Sigmoid colon (tissue), 7 donors: Measurements from ENCODE around the gene ZFP92. TPM values are rescaled to one million over a fixed set of nuclear protein-coding genes. Genes with fewer than 3 reads are reported as not detected.

Source experiments
- DNase-seq: peaks from one replicate; pipeline ENCODE4 v3.0.0-alpha.2; 2019
- H3K27ac ChIP-seq, 4 donors: fragments of 200-600 bp; sonication (generic); one replicate each; pipeline ENCODE4 v1.5.1; 2016 to 2019; ENCODE audit warnings: mild to moderate bottlenecking in 1 of 4
- H3K27me3 ChIP-seq, 3 donors: fragments of 200-600 bp; sonication (generic); one replicate each; pipeline ENCODE4 v1.5.1; 2019; ENCODE audit warnings: mild to moderate bottlenecking in 1 of 3
- H3K36me3 ChIP-seq, 4 donors: fragments of 200-600 bp; sonication (generic); one replicate each; pipeline ENCODE4 v1.5.1; 2016 to 2019
- H3K4me1 ChIP-seq, 4 donors: fragments of 200-600 bp; sonication (generic); one replicate each; pipeline ENCODE4 v1.5.1; 2017 to 2019
- H3K4me3 ChIP-seq, 4 donors: fragments of 200-600 bp; sonication (generic); one replicate each; pipeline ENCODE4 v1.5.1; 2017 to 2019; ENCODE audit warnings: mild to moderate bottlenecking in 2 of 4, moderate library complexity in 1 of 4
- H3K9me3 ChIP-seq, 4 donors: fragments of 200-600 bp in 3 of 4; sonication (generic) in 3 of 4; one replicate each; pipeline versions ENCODE4 v1.5.1 to v1.6.1; 2013 to 2019
- CTCF ChIP-seq, 4 experiments: fragments of 450-650 bp in 3 of 4; fragments of 200-600 bp in 1 of 4; IDR thresholded peaks; one replicate each; pipeline ENCODE4 v1.5.1; 2016 to 2019; ENCODE audit warnings: antibody characterized with exemption in 4 of 4, mild to moderate bottlenecking in 3 of 4, moderate library complexity in 2 of 4
- EP300 ChIP-seq, 4 donors: sonication (generic); formaldehyde crosslinking; IDR thresholded peaks; one replicate each; pipeline ENCODE4 v1.6.1; 2017; ENCODE audit warnings: antibody characterized with exemption in 4 of 4
- POLR2A ChIP-seq, 2 donors: fragments of 450-650 bp; IDR thresholded peaks; one replicate each; pipeline ENCODE4 v1.6.1; 2016; ENCODE audit warnings: antibody characterized with exemption in 2 of 2, mild to moderate bottlenecking in 2 of 2, moderate library complexity in 2 of 2
- POLR2AphosphoS5 ChIP-seq, 4 donors: sonication (generic); formaldehyde crosslinking; IDR thresholded peaks; one replicate each; pipeline ENCODE4 v1.6.1; 2017; ENCODE audit warnings: antibody characterized with exemption in 4 of 4
- WGBS, 2 donors: extraction: QIAGEN DNeasy Blood & Tissue Kit; methylation state at CpG; one replicate each; pipeline ENCODE4 v1.1.7; 2013; 5-methylcytosine and 5-hydroxymethylcytosine counted together
- intact Hi-C: fragments of 100-400 bp; cut with DNase I; formaldehyde crosslinking; loops from one replicate; pipeline ENCODE4 v1.15.1; 2023
- polyA plus RNA-seq, 3 donors: library from polyadenylated mRNA; stranded (reverse); fragments of 200-250 nt; gene quantifications; one replicate each; pipeline ENCODE4 v1.2.3, GENCODE V29; 2013
- small RNA-seq, 3 donors: library from RNA; depleted of rRNA; stranded (forward); fragments of <200 nt; gene quantifications; one replicate each; pipeline ENCODE3, GENCODE V24; 2016
- total RNA-seq, 4 donors: library from RNA; depleted of rRNA; stranded (reverse); fragments of >200 nt; gene quantifications; one replicate each; pipeline ENCODE4 v1.1.0, GENCODE V29; 2016
- donor health status: healthy with polysubstance abuse.
- donor health status: Bipolar disorder and iron deficiency.
- donor health status: healthy.

The ZFP92 gene
- total and polyA plus RNA-seq, 7 donors = 0.35 to 2.2 (median 1.9) TPM; not detected in 2

DNA sequence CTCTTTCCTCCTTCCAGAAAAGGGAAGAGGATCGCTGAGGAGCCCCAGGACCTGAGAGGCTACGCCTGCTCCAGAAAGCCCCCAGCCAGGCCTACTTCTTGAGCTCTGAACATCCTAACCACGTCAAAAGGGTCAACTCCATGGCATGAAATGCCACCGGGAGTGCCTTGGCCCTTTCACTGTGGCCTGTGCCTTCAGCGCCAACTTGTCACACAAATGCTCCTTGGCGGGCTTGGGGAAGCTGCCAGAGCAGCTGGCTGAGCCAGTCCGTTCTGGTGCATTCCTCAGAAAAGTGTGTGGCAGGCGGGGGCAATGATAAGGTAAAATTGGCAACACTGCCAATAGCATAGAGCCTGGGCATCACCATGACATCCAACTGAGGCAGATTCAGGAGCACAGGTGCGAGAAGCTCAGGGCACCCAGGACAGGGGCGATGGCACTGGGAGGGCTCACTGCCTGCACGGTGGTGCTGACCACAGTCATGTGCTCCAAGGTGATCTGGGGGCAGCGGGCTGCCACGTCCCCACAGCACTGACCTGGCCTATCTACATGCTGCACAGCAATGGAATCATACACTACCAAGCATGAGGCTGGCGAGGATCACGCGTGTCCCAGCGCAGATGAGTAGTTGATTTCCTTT, 46.7 kb downstream of the ZFP92 start:
- no peak overlapping the region for H3K4me3 ChIP-seq
- WGBS, 2 donors = 93 to 96% methylated on average over 17 of the region's 17 CpGs
- TF ChIP-seq CTCF (IDR thresholded peaks at IDR 0.05) (no peak), EP300 (IDR thresholded peaks at IDR 0.05) (no peak), POLR2A (IDR thresholded peaks at IDR 0.05) (no peak), POLR2AphosphoS5 (IDR thresholded peaks at IDR 0.05) (no peak)
- H3K27ac ChIP-seq = no peak overlapping the region
- H3K36me3 ChIP-seq = peaks cover 0 to 17% (median 0%) of the 10 kb centered on the region in 4 donors
- no peaks in the 10 kb centered on the region for H3K9me3 ChIP-seq
- H3K4me1 ChIP-seq = peaks cover 0 to 6% (median 0%) of the 10 kb centered on the region in 4 donors
- no peaks in the 10 kb centered on the region for H3K27me3 ChIP-seq
- intact Hi-C loops = no loop called here
- no peak for DNase-seq

GRCh38 chrX:153458476-153458875, 47.2 kb downstream of the ZFP92 start:
- Histone ChIP-seq H3K9me3 (no peaks in the 10 kb centered on the region), H3K36me3 (peaks cover 0 to 17% (median 0%) of the 10 kb centered on the region in 4 donors), H3K4me3 (no peak overlapping the region), H3K27me3 (no peaks in the 10 kb centered on the region), H3K27ac (no peak overlapping the region), H3K4me1 (peaks cover 0 to 6% (median 0%) of the 10 kb centered on the region in 4 donors)
- WGBS, 2 donors = 88 to 92% methylated on average over 4 of the region's 4 CpGs
- intact Hi-C loops = no loop called here
- no peak for DNase-seq
- no peak for TF ChIP-seq CTCF (IDR thresholded peaks at IDR 0.05)
- no peak for TF ChIP-seq EP300 (IDR thresholded peaks at IDR 0.05)
- no peak for TF ChIP-seq POLR2A (IDR thresholded peaks at IDR 0.05)
- no peak for TF ChIP-seq POLR2AphosphoS5 (IDR thresholded peaks at IDR 0.05)

DNA sequence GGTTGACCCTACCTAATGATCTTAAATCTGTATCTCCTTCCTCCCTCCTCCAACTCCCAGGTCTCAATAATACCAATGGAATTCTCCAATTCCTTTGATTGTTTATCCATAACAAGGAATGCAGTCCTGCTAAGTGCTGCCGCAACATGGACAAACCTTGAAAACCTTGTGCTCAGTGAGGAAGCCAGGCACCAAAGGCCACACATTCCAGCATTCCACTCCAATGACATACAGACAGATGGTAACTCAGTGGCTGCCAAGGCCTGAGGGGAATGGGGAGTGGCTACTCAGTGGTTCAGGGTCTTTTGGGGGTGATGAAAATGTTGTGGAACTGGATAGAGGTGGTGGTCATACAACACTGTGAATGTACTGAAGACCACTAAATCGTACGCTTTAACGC, 48.7 kb downstream of the ZFP92 start:
- Histone ChIP-seq H3K9me3 (no peaks in the 10 kb centered on the region), H3K4me1 (peaks cover 0 to 6% (median 0%) of the 10 kb centered on the region in 4 donors), H3K4me3 (no peak overlapping the region), H3K27me3 (no peaks in the 10 kb centered on the region), H3K27ac (no peak overlapping the region), H3K36me3 (peaks cover 0 to 5% (median 0%) of the 10 kb centered on the region in 4 donors)
- WGBS, 2 donors = 92 to 94% methylated on average over 4 of the region's 4 CpGs
- DNase-seq = no peak
- intact Hi-C loops = no loop called here
- no peak for TF ChIP-seq CTCF (IDR thresholded peaks at IDR 0.05)
- no peak for TF ChIP-seq POLR2AphosphoS5 (IDR thresholded peaks at IDR 0.05)
- no peak for TF ChIP-seq POLR2A (IDR thresholded peaks at IDR 0.05)
- TF ChIP-seq EP300 (IDR thresholded peaks at IDR 0.05) = no peak

GRCh38 chrX:153460826-153461225, 49.6 kb downstream of the ZFP92 start:
- no peaks in the 10 kb centered on the region for H3K27me3 ChIP-seq
- no peaks in the 10 kb centered on the region for H3K9me3 ChIP-seq
- intact Hi-C loops = no loop called here
- peaks cover 0 to 6% (median 0%) of the 10 kb centered on the region in 4 donors for H3K4me1 ChIP-seq
- H3K36me3 ChIP-seq = peaks cover 0 to 5% (median 0%) of the 10 kb centered on the region in 4 donors
- no peak for DNase-seq
- H3K27ac ChIP-seq = no peak overlapping the region
- peak in 2 of 4 experiments; percentile 42 to 52 for TF ChIP-seq CTCF (IDR thresholded peaks at IDR 0.05)
- TF ChIP-seq EP300 (IDR thresholded peaks at IDR 0.05) = no peak
- no peak overlapping the region for H3K4me3 ChIP-seq
- 49 to 50% methylated on average over 7 of the region's 7 CpGs for WGBS, 2 donors

Small RNA genes lying within 50 kb of the gene (small RNA-seq; reads per million reads assigned to genes)
- 0 reads per million in 3 donors for gene RN7SL667P

Other genes starting within 250 kb of the ZFP92 start
- not detected for gene MAGEA1, start 232.2 kb upstream of the ZFP92 start, total RNA-seq
- not detected for gene MAGEA1, start 232.2 kb upstream of the ZFP92 start, polyA plus RNA-seq
- gene PNMA6F, start 89.7 kb upstream of the ZFP92 start, total RNA-seq = not detected
- not detected for gene PNMA6F, start 89.7 kb upstream of the ZFP92 start, polyA plus RNA-seq
- gene ZNF275, start 77.3 kb upstream of the ZFP92 start, total RNA-seq = 10 to 100 TPM in 2 of 4 donors, 1 to 10 TPM in 2; 8.6 to 13.3 (median 9.9) TPM
- gene ZNF275, start 77.3 kb upstream of the ZFP92 start, polyA plus RNA-seq = 1 to 10 TPM; 1.4 to 3.7 (median 2.4) TPM
- not detected for gene PNMA6E, start 10.1 kb upstream of the ZFP92 start, total RNA-seq
- not detected for gene PNMA6E, start 10.1 kb upstream of the ZFP92 start, polyA plus RNA-seq
- 1 to 10 TPM in 2 of 4 donors, under 1 TPM in 1, not detected in 1; 0.16 to 3.6 (median 2.4) TPM for gene TREX2, start 34.6 kb downstream of the ZFP92 start, total RNA-seq
- under 1 TPM in 1 of 3 donors, not detected in 2; 0.87 TPM for gene TREX2, start 34.6 kb downstream of the ZFP92 start, polyA plus RNA-seq
- gene HAUS7, start 59.1 kb downstream of the ZFP92 start, total RNA-seq = 10 to 100 TPM; 16.8 to 28.2 (median 25.4) TPM
- 10 to 100 TPM; 15.0 to 37.8 (median 18.3) TPM for gene HAUS7, start 59.1 kb downstream of the ZFP92 start, polyA plus RNA-seq
- gene BGN, start 83.5 kb downstream of the ZFP92 start, total RNA-seq = 100 to 1,000 TPM in 1 of 4 donors, 10 to 100 TPM in 1, 1 to 10 TPM in 2; 5.7 to 181 (median 10.1) TPM
- gene BGN, start 83.5 kb downstream of the ZFP92 start, polyA plus RNA-seq = 10 to 100 TPM in 1 of 3 donors, 1 to 10 TPM in 2; 1.8 to 29.9 (median 9.0) TPM
- under 1 TPM; under 0.01 to 0.95 (median 0.26) TPM for gene ATP2B3, start 106.2 kb downstream of the ZFP92 start, total RNA-seq
- under 1 TPM in 1 of 3 donors, not detected in 2; 0.26 TPM for gene ATP2B3, start 106.2 kb downstream of the ZFP92 start, polyA plus RNA-seq
- 10 to 100 TPM; 31.8 to 49.0 (median 39.9) TPM for gene CCNQ, start 187.7 kb downstream of the ZFP92 start, total RNA-seq
- gene CCNQ, start 187.7 kb downstream of the ZFP92 start, polyA plus RNA-seq = 10 to 100 TPM; 36.7 to 40.8 (median 37.9) TPM
- not detected for gene DUSP9, start 235.7 kb downstream of the ZFP92 start, total RNA-seq
- under 1 TPM in 1 of 3 donors, not detected in 2; 0.06 TPM for gene DUSP9, start 235.7 kb downstream of the ZFP92 start, polyA plus RNA-seq